MV-4-11 (cell line): ENCODE data around the gene CLCN4.

Experiments
- DNase-seq: peaks from one replicate; lab custom pipeline; 2025; lab: John Stamatoyannopoulos, UW

CLCN4 gene

DNA sequence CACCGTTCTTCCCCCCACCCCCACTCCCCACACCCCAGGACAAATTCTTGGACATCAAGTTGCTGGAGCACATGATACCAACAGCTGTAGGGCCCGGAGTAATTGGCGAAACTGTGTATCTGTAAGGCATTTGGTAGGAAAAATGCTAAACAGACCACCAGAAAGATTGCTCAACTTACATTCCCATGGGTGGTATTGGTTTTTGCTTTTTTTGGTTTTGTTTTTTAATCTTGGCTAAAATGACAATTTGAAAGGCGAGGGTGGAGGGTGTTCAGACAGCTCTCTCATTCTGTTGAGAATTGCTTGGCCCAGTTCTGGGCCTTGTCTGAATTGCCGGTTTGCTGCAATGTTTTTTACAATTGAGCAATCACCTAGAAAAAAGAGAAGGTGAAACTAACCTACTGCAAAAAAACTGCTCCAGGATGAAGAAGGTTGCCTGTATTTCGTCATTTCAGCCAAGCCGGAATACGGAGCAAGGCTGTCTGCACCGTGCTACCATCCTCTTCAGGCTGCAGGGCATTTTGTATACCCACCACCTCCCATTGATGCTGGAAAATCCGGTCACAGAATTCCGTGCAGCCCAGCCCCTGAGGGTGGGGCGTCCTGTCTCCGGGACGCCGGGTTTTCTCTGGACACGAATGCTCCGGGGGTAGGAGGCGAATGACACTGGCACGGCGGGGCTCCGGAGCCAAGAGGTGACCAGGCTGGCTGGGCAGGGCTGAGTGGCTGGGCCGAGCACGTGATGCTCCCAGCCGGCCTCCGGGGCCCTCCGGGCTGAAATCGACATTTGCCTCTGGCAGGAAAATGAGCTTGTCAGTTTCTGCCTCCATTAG lies at the start of gene CLCN4:
CLCN4 (plus strand) TSS at position 777 of the 833 bp plus-strand sequence. CDS start 28,058 bp downstream, outside the sequence.
- DNase-seq, result peak; percentile 71

- DNase-seq, result no peak
Measured at GRCh38 chrX:10107483-10107882, 49.3 kb upstream of the CLCN4 start.

GRCh38 chrX:10108288-10108687 lies 48.5 kb upstream of the CLCN4 start:
- no peak for DNase-seq

- DNase-seq, result no peak
Measured at GRCh38 chrX:10109695-10110094, 47.1 kb upstream of the CLCN4 start.

GRCh38 chrX:10110316-10110935 lies 46.3 kb upstream of the CLCN4 start:
- no peak for DNase-seq

DNA sequence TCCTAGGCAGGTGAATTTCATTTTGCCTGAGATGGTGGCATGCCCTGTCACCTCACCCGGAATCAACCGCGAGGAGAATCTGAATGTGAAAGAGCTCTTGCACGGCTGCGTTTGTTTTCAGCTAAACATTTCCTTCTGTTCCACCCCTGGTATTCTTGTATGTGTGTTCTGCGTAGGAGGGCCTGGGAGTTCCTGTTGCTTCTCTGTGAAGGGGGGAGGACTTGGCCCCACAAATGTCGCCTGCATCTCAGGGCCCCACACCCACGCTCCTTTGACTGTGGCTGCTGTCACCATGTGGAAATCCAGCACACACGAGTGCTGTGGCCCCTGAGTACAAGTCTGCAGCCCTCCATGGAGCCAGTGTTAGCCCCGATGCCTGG lies 45.8 kb upstream of the CLCN4 start:
- DNase-seq, result peak; percentile 0

- peak; percentile 9 for DNase-seq
Measured at GRCh38 chrX:10111364-10112148, 45.2 kb upstream of the CLCN4 start.

- DNase-seq, result peak; percentile 0
Measured at GRCh38 chrX:10112510-10112909, 44.3 kb upstream of the CLCN4 start.

- DNase-seq, result no peak
Measured at GRCh38 chrX:10115082-10115481, 41.7 kb upstream of the CLCN4 start.

- DNase-seq, result no peak
Measured at GRCh38 chrX:10117301-10117700, 39.5 kb upstream of the CLCN4 start.

- DNase-seq, result peak; percentile 69
Measured at GRCh38 chrX:10117864-10118377, 38.9 kb upstream of the CLCN4 start.

DNA sequence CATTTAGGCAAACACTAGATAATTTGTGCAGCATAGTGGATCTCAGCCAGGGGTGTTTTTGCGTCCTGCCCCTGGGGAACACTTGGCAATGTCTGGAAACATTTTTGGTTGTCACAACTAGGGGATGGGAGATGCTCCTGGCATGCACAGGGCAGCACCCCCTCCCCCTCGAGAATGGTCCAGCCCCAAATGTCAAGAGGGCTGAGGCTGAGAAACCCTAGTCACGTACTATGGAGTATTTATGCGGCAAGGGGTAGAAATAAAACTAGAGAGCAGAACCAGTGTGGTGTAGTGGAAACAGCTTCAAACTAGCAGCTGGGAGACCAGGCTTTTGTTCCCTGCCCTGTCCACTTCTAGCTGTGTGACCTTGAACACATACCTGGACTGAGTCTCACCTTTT lies 38.2 kb upstream of the CLCN4 start:
- no peak for DNase-seq

- peak; percentile 64 for DNase-seq
Measured at GRCh38 chrX:10119399-10119990, 37.3 kb upstream of the CLCN4 start.

GRCh38 chrX:10120331-10120730 lies 36.4 kb upstream of the CLCN4 start:
- DNase-seq, result no peak

DNA sequence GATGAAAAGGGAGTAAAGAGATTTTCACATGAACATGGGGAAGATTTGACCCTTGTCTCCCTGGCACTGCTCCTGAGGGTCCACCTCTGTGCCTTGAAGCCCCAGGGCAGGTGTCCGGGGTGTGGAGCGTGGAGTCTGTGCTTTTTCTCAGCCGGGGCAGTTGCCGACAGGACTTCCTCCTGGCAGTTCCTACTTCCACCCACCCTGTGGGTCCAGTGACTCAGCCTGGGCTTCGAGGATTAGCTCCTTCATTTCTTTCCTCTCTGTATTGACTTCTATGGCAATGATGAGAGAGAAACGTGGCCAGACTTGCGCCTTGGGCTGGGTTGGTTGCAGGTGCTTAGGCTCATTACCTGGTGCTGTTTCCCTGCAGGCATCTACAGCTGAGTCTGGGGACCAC lies 35.9 kb upstream of the CLCN4 start:
- peak; percentile 75 for DNase-seq

GRCh38 chrX:10121787-10122186 lies 35.0 kb upstream of the CLCN4 start:
- DNase-seq, result peak; percentile 95

- DNase-seq, result no peak
Measured at GRCh38 chrX:10124506-10125247, 32.1 kb upstream of the CLCN4 start.

GRCh38 chrX:10125248-10125615 lies 31.5 kb upstream of the CLCN4 start:
- DNase-seq, result no peak

DNA sequence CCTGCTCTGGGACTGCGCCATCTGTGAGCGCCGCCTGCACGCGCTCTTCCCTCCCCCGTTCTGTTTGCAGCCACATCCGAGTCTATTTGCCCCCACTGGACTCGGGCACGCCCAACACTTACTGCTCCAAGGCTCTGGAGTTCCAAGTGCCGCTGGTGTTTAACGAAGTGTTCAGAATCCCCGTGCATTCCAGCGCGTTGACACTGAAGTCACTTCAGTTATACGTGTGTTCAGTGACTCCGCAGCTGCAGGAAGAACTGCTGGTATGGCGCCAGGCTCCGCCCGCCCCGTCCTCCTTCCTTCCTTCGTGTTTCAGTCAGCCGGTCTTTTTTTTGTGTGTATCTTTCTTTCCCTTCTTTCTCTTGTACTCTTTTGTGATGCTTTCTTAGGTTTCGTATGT lies 30.7 kb upstream of the CLCN4 start:
- no peak for DNase-seq

GRCh38 chrX:10126834-10127233 lies 29.9 kb upstream of the CLCN4 start:
- no peak for DNase-seq

DNA sequence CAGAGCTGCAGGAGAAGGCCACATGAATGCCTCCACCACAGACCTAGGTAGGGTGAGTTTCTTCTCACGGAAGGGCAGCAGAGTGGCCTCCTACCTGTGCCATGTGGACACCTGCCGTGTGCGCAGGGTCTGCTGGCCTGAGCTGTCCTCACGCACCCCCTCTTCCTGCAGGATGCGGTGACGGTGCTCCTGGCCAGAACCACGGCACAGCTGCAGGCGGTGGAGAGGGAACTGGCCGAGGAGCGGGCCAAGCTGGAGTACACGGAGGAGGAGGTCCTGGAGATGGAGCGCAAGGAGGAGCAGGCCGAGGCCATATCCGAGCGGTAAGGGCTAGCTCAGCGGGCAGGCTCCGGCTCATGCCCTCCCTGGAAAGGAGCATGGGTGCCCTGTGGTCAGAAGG lies 28.4 kb upstream of the CLCN4 start:
- DNase-seq, result no peak

DNA sequence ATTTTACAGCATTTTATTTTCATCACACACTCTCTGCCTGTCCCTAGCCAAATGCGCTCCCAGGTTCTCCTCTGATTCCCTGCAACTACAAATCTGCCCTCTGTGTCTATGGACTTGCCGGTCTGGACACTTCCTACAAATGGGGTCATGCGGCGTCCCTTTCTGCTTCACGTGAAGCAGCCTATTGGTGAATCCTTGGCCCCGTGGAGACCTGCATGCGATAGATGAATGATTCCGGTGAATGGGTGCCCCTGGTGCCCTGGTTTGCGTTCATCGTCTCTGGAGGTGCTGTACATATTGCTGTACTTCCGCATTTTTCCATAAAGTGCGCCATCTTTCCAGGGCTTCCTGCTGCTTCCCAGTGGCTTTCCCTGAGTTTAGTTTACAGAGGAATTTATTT lies 27.5 kb upstream of the CLCN4 start:
- no peak for DNase-seq
